Lower leg skin (tissue), 3 donors: Measurements from ENCODE around the gene SYT8.

Source experiments
- POLR2A ChIP-seq, 2 donors: fragments of 450-650 bp; IDR thresholded peaks; one replicate each; pipeline ENCODE4 v1.6.1; 2016 to 2017; ENCODE audit warnings: antibody characterized with exemption in 2 of 2, mild to moderate bottlenecking in 1 of 2, moderate library complexity in 1 of 2
- TF ChIP-seq, protein P1 (sequence below), 3 donors: fragments of 450-650 bp; IDR thresholded peaks; one replicate each; pipeline ENCODE4 v1.5.1; 2016; ENCODE audit warnings: antibody characterized with exemption in 3 of 3, mild to moderate bottlenecking in 3 of 3, moderate library complexity in 2 of 3

DNA sequence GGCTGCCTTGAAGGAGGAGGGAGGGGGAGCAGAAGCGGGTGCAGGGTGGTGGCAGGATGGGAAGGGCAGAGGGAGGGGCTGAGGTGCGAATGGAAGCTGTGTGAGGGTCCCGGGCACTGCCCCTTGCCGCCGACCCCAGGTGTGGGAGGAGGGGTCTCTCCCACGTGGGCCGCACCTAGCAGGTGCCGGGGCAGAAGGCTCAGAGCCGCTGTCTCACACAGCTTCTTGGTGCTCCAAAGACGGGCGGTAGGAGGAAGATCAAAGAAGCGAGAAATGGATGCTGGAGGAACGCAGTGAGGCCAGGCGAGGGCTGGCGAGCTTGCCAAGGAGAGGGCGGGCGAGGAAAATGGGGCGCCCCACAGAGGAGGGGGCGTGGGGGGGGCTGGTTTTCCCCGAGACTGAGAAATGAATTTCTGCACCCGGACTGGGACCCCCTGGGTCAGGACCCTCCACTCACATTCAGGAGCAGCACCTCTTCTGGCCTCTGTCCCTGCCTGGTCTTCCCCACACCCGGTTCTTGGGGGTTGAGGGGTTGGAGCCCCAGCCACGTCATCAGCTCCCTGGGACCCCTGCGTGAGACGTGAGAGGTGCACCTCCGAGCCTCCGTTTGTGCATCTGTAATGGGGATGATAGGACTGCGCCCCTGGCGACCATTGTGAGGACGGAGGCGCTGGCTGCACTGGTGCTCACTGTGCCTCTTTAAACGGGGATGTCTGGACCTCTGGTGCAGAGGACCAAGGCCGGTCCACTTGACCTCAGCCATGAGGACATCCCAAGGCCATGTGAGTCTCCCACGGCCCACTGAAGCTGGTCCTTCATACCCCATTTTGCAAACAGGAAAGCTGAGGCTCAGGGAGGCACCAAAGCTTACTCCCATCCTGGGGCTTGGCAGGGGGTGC lies 34.9 kb downstream of the SYT8 start:
- TF ChIP-seq, protein P1, sequence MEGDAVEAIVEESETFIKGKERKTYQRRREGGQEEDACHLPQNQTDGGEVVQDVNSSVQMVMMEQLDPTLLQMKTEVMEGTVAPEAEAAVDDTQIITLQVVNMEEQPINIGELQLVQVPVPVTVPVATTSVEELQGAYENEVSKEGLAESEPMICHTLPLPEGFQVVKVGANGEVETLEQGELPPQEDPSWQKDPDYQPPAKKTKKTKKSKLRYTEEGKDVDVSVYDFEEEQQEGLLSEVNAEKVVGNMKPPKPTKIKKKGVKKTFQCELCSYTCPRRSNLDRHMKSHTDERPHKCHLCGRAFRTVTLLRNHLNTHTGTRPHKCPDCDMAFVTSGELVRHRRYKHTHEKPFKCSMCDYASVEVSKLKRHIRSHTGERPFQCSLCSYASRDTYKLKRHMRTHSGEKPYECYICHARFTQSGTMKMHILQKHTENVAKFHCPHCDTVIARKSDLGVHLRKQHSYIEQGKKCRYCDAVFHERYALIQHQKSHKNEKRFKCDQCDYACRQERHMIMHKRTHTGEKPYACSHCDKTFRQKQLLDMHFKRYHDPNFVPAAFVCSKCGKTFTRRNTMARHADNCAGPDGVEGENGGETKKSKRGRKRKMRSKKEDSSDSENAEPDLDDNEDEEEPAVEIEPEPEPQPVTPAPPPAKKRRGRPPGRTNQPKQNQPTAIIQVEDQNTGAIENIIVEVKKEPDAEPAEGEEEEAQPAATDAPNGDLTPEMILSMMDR (IDR thresholded peaks at IDR 0.05) = no peak
- no peak for TF ChIP-seq POLR2A (IDR thresholded peaks at IDR 0.05)
